HEK293 (cell line): Measurements from ENCODE around the gene STK4.

ENCODE experiments used
- CTCF ChIA-PET: fragments of 350-600 bp; formaldehyde crosslinking; extraction: SDS; loops from one replicate; lab custom pipeline; 2021; ENCODE audit warnings: antibody characterized with exemption; lab: Yijun Ruan, JAX
- POLR2A ChIA-PET: fragments of 300-600 bp; formaldehyde crosslinking; extraction: SDS; loops from one replicate; lab custom pipeline; 2020; ENCODE audit warnings: antibody characterized with exemption, inconsistent platforms; lab: Yijun Ruan, JAX
- H3K27ac ChIP-seq: fragments of 200-500 bp; sonication (Bioruptor generic); 2 replicates; pipeline ENCODE4 v1.5.1; 2014; ENCODE audit warnings: low read depth, low read length, control low read depth, inconsistent platforms; ENCODE audit errors: extremely low read depth
- H3K36me3 ChIP-seq, 2 experiments: fragments of 200-500 bp in 1 of 2; sonication (Bioruptor generic) in 1 of 2; 1 replicate in 1 of 2; 2 replicates in 1 of 2; pipeline ENCODE4 v1.5.1; 2014 to 2017; ENCODE audit warnings: inconsistent platforms in 2 of 2, low read length in 2 of 2; ENCODE audit not compliant: control insufficient read depth in 2 of 2, insufficient read depth in 1 of 2
- H3K4me1 ChIP-seq: fragments of 200-500 bp; sonication (Bioruptor generic); 2 replicates; pipeline ENCODE4 v1.5.1; 2014; ENCODE audit warnings: mild to moderate bottlenecking, low read length, inconsistent platforms; ENCODE audit not compliant: control insufficient read depth, insufficient read depth
- H3K4me3 ChIP-seq: 2 replicates; pipeline ENCODE4 v1.5.1; 2011; ENCODE audit warnings: low read depth, mild to moderate bottlenecking, control low read depth, low read length, moderate library complexity
- H3K9me3 ChIP-seq: fragments of 200-500 bp; sonication (Bioruptor generic); 2 replicates; pipeline ENCODE4 v1.5.1; 2014; ENCODE audit warnings: low read depth, low read length, inconsistent platforms; ENCODE audit not compliant: control insufficient read depth, insufficient read depth
- GFI1B ChIP-seq: fragments of 450-650 bp; formaldehyde crosslinking; IDR thresholded peaks from 2 replicates; pipeline ENCODE4 v1.5.1; 2016; ENCODE audit warnings: missing biosample characterization, missing genetic modification characterization
- GLIS1 ChIP-seq: fragments of 450-650 bp; formaldehyde crosslinking; IDR thresholded peaks from 2 replicates; pipeline ENCODE4 v1.5.1; 2016; ENCODE audit warnings: missing biosample characterization, missing genetic modification characterization
- GLIS2 ChIP-seq: fragments of 450-650 bp; formaldehyde crosslinking; IDR thresholded peaks from 2 replicates; pipeline ENCODE4 v1.5.1; 2016; ENCODE audit warnings: missing biosample characterization, missing genetic modification characterization
- IKZF3 ChIP-seq: fragments of 450-650 bp; IDR thresholded peaks from 2 replicates; pipeline ENCODE4 v1.5.0; 2018; ENCODE audit warnings: missing biosample characterization, mild to moderate bottlenecking, missing genetic modification characterization, moderate library complexity
- KLF1 ChIP-seq: fragments of 450-650 bp; formaldehyde crosslinking; IDR thresholded peaks from 2 replicates; pipeline ENCODE4 v1.5.1; 2016; ENCODE audit warnings: missing biosample characterization, missing genetic modification characterization
- KLF8 ChIP-seq: fragments of 450-650 bp; formaldehyde crosslinking; IDR thresholded peaks from 2 replicates; pipeline ENCODE4 v1.5.1; 2016; ENCODE audit warnings: missing biosample characterization, missing genetic modification characterization
- MEIS1 ChIP-seq: sonication (generic); formaldehyde crosslinking; IDR thresholded peaks from 2 replicates; pipeline ENCODE4 v1.8.1; 2022; ENCODE audit warnings: missing genetic modification reagents, mild to moderate bottlenecking, borderline replicate concordance
- SP2 ChIP-seq: fragments of 450-650 bp; formaldehyde crosslinking; IDR thresholded peaks from 2 replicates; pipeline ENCODE4 v1.5.1; 2016; ENCODE audit warnings: missing biosample characterization, missing genetic modification characterization
- TRIM28 ChIP-seq: IDR thresholded peaks from 2 replicates; pipeline ENCODE4 v1.6.1; 2011; ENCODE audit warnings: low read length, control low read depth, borderline replicate concordance
- ZBTB17 ChIP-seq: fragments of 450-650 bp; formaldehyde crosslinking; IDR thresholded peaks from 2 replicates; pipeline ENCODE4 v1.5.1; 2016; ENCODE audit warnings: missing biosample characterization, missing genetic modification characterization
- ZBTB48 ChIP-seq: fragments of 450-650 bp; formaldehyde crosslinking; IDR thresholded peaks from 2 replicates; pipeline ENCODE4 v1.5.1; 2016; ENCODE audit warnings: missing biosample characterization, missing genetic modification characterization
- ZNF121 ChIP-seq: fragments of 450-650 bp; formaldehyde crosslinking; IDR thresholded peaks from 2 replicates; pipeline ENCODE4 v1.5.1; 2016; ENCODE audit warnings: missing biosample characterization, missing genetic modification characterization
- ZNF132 ChIP-seq: fragments of 450-650 bp; formaldehyde crosslinking; IDR thresholded peaks from 2 replicates; pipeline ENCODE4 v1.5.1; 2017; ENCODE audit warnings: missing biosample characterization, missing genetic modification characterization, borderline replicate concordance
- ZNF157 ChIP-seq: fragments of 450-650 bp; formaldehyde crosslinking; IDR thresholded peaks from 2 replicates; pipeline ENCODE4 v1.5.1; 2016; ENCODE audit warnings: missing biosample characterization, missing genetic modification characterization
- ZNF19 ChIP-seq: fragments of 450-650 bp; formaldehyde crosslinking; IDR thresholded peaks from 2 replicates; pipeline ENCODE4; 2016; ENCODE audit warnings: missing biosample characterization, missing genetic modification characterization, low read depth
- ZNF23 ChIP-seq: fragments of 450-650 bp; formaldehyde crosslinking; IDR thresholded peaks from 2 replicates; pipeline ENCODE4 v1.5.1; 2016; ENCODE audit warnings: missing biosample characterization, missing genetic modification characterization, borderline replicate concordance
- ZNF324 ChIP-seq: fragments of 450-650 bp; formaldehyde crosslinking; IDR thresholded peaks from 2 replicates; pipeline ENCODE4 v1.5.1; 2016; ENCODE audit warnings: missing biosample characterization, missing genetic modification characterization
- ZNF394 ChIP-seq: fragments of 450-650 bp; formaldehyde crosslinking; IDR thresholded peaks from 2 replicates; pipeline ENCODE4 v1.5.1; 2016; ENCODE audit warnings: missing biosample characterization, missing genetic modification characterization, mild to moderate bottlenecking, moderate library complexity, borderline replicate concordance
- ZNF548 ChIP-seq: fragments of 450-650 bp; formaldehyde crosslinking; IDR thresholded peaks from 2 replicates; pipeline ENCODE4 v1.5.1; 2016; ENCODE audit warnings: missing biosample characterization, missing genetic modification characterization
- ZNF558 ChIP-seq: fragments of 450-650 bp; formaldehyde crosslinking; IDR thresholded peaks from 2 replicates; pipeline ENCODE4 v1.5.1; 2016; ENCODE audit warnings: missing biosample characterization, missing genetic modification characterization
- ZNF571 ChIP-seq: fragments of 450-650 bp; formaldehyde crosslinking; IDR thresholded peaks from 2 replicates; pipeline ENCODE4 v1.5.0; 2017; ENCODE audit warnings: missing biosample characterization, missing genetic modification characterization
- ZNF600 ChIP-seq: fragments of 450-650 bp; formaldehyde crosslinking; IDR thresholded peaks from 2 replicates; pipeline ENCODE4 v1.5.1; 2016; ENCODE audit warnings: missing biosample characterization, missing genetic modification characterization
- ZNF664 ChIP-seq: fragments of 450-650 bp; formaldehyde crosslinking; IDR thresholded peaks from 2 replicates; pipeline ENCODE4 v1.5.1; 2016; ENCODE audit warnings: missing biosample characterization, missing genetic modification characterization
- ZNF677 ChIP-seq: fragments of 450-650 bp; IDR thresholded peaks from 2 replicates; pipeline ENCODE4 v1.5.0; 2018; ENCODE audit warnings: missing biosample characterization, mild to moderate bottlenecking, missing genetic modification characterization, moderate library complexity
- ZNF701 ChIP-seq: fragments of 450-650 bp; formaldehyde crosslinking; IDR thresholded peaks from 2 replicates; pipeline ENCODE4 v1.5.1; 2016; ENCODE audit warnings: missing biosample characterization, missing genetic modification characterization
- ZNF707 ChIP-seq: fragments of 450-650 bp; formaldehyde crosslinking; IDR thresholded peaks from 2 replicates; pipeline ENCODE4 v1.5.1; 2016; ENCODE audit warnings: missing biosample characterization, missing genetic modification characterization
- ZNF785 ChIP-seq: fragments of 450-650 bp; formaldehyde crosslinking; IDR thresholded peaks from 2 replicates; pipeline ENCODE4 v1.5.1; 2016; ENCODE audit warnings: missing biosample characterization, missing genetic modification characterization
- ZNF843 ChIP-seq: fragments of 450-650 bp; formaldehyde crosslinking; IDR thresholded peaks from 2 replicates; pipeline ENCODE4 v1.5.1; 2016; ENCODE audit warnings: missing biosample characterization, missing genetic modification characterization
- TF ChIP-seq, protein P1 (sequence below): fragments of 450-650 bp; formaldehyde crosslinking; IDR thresholded peaks from 2 replicates; pipeline ENCODE4 v1.5.1; 2016; ENCODE audit warnings: missing biosample characterization, missing genetic modification characterization
- TF ChIP-seq, protein P2 (sequence below): fragments of 450-650 bp; formaldehyde crosslinking; IDR thresholded peaks from 2 replicates; pipeline ENCODE4 v1.5.1; 2017; ENCODE audit warnings: missing biosample characterization, missing genetic modification characterization
- TF ChIP-seq, protein P3 (sequence below): fragments of 450-650 bp; formaldehyde crosslinking; IDR thresholded peaks from 2 replicates; pipeline ENCODE4 v1.5.1; 2017; ENCODE audit warnings: missing biosample characterization, mild to moderate bottlenecking, missing genetic modification characterization, moderate library complexity

Gene STK4

DNA sequence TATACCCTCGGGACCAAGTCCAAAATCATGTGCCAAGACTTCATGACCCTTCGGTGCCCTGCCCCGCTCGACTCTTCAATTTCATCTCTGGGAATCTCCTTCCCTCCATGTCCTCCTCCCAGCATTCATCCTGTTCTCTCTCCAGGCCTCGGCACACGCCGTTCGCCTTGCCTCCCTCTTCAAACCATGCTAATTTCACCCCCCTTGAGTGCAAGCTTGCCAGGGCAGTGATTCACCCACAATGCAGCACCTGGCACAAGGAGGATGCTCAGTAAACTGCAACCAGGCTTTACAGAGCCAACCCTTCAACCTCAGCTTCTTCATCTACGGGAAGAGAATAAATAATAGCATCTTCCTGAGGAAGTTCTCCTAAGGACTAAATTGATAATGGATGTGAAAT lies 130.5 kb downstream of the STK4 start:
- TF ChIP-seq ZNF677 (tag by site-specific recombination) (no peak), ZNF701 (tag by site-specific recombination) (no peak), ZNF157 (tag by site-specific recombination) (no peak), ZBTB48 (tag by site-specific recombination) (no peak), IKZF3 (tag by site-specific recombination) (no peak), GLIS2 (tag by site-specific recombination) (no peak), ZNF664 (no peak), ZNF600 (no peak), MEIS1 (CRISPR knock-in tag) (no peak), ZNF548 (tag by site-specific recombination) (no peak), TRIM28 (no peak), ZNF19 (tag by site-specific recombination) (no peak), GFI1B (tag by site-specific recombination) (no peak), ZNF394 (tag by site-specific recombination) (no peak), ZNF843 (no peak), ZNF558 (tag by site-specific recombination) (no peak), ZNF324 (tag by site-specific recombination) (no peak)
- TF ChIP-seq, protein P1, sequence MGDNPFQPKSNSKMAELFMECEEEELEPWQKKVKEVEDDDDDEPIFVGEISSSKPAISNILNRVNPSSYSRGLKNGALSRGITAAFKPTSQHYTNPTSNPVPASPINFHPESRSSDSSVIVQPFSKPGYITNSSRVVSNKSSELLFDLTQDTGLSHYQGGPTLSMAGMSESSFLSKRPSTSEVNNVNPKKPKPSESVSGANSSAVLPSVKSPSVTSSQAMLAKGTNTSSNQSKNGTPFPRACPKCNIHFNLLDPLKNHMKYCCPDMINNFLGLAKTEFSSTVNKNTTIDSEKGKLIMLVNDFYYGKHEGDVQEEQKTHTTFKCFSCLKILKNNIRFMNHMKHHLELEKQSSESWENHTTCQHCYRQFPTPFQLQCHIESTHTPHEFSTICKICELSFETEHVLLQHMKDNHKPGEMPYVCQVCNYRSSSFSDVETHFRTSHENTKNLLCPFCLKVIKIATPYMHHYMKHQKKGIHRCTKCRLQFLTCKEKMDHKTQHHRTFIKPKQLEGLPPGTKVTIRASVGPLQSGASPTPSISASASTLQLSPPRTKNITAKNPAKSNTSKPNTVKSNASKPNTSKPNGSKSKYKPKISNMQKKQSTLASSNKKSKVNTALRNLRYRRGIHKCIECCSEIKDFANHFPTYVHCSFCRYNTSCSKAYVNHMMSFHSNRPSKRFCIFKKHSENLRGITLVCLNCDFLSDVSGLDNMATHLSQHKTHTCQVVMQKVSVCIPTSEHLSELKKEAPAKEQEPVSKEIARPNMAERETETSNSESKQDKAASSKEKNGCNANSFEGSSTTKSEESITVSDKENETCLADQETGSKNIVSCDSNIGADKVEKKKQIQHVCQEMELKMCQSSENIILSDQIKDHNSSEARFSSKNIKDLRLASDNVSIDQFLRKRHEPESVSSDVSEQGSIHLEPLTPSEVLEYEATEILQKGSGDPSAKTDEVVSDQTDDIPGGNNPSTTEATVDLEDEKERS (tag by site-specific recombination) = no peak
- TF ChIP-seq, protein P2, sequence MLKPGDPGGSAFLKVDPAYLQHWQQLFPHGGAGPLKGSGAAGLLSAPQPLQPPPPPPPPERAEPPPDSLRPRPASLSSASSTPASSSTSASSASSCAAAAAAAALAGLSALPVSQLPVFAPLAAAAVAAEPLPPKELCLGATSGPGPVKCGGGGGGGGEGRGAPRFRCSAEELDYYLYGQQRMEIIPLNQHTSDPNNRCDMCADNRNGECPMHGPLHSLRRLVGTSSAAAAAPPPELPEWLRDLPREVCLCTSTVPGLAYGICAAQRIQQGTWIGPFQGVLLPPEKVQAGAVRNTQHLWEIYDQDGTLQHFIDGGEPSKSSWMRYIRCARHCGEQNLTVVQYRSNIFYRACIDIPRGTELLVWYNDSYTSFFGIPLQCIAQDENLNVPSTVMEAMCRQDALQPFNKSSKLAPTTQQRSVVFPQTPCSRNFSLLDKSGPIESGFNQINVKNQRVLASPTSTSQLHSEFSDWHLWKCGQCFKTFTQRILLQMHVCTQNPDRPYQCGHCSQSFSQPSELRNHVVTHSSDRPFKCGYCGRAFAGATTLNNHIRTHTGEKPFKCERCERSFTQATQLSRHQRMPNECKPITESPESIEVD (tag by site-specific recombination) = no peak
- no peak overlapping the region for H3K4me3 ChIP-seq
- no peaks in the 10 kb centered on the region for H3K9me3 ChIP-seq
- POLR2A ChIA-PET = interaction anchor here (0.8 kb wide), 1 partner anchor 188 kb away, joined by 3 read pairs; the partner anchor contains the start of gene PABPC1L
- no peak overlapping the region for H3K27ac ChIP-seq
- H3K4me1 ChIP-seq = no peaks in the 10 kb centered on the region
- CTCF ChIA-PET = interaction anchor here (0.6 to 5.2 kb wide), 27 partner anchors 10 to 665 kb away, joined by 3 to 112 read pairs (median 4); partner anchors contain the start of gene WFDC5
- no peaks in the 10 kb centered on the region for H3K36me3 ChIP-seq

DNA sequence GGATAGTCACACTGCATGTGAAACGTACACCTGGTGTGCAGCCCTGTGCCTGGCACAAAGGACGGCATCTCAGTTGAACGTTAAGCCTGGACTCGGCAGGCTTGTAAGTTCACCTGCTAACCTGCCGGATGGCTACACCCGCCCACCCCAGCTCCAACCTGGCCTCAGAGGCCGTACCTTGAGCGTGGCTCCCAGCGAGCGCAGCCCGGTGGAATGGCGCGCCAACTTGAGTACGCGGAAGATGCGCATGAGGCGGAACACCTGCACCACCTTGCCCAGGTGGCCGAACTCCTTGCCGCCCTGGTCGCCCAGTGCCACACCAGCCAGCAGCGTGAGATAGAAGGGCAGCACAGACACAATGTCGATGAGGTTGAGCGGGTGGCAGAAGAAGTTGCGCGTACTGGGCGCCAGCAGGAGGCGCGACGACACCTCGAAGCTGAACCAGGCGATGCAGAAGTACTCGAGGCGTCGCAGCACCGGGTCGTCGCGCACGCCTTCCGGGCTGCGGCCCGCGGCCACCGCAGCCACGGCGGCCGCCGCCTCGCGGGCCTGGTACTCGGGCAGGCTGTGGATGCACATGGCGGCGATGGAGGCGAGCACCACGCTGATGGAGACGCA lies 131.3 kb downstream of the STK4 start:
- Histone ChIP-seq H3K36me3 (no peaks in the 10 kb centered on the region), H3K4me1 (no peaks in the 10 kb centered on the region), H3K4me3 (no peak overlapping the region), H3K9me3 (no peaks in the 10 kb centered on the region), H3K27ac (no peak overlapping the region)
- CTCF ChIA-PET = interaction anchor here (0.6 to 5.2 kb wide), 8 partner anchors 9 to 196 kb away, joined by 3 to 112 read pairs (median 28); no protein-coding TSS in a partner anchor
- POLR2A ChIA-PET = no interaction called here
- no peak for TF ChIP-seq ZNF132 (tag by site-specific recombination)
- no peak for TF ChIP-seq SP2 (tag by site-specific recombination)
- no peak for TF ChIP-seq ZNF23
- no peak for TF ChIP-seq ZNF394 (tag by site-specific recombination)
- TF ChIP-seq KLF1 (tag by site-specific recombination) = no peak
- no peak for TF ChIP-seq GLIS1
- no peak for TF ChIP-seq ZBTB17 (tag by site-specific recombination)
- no peak for TF ChIP-seq KLF8 (tag by site-specific recombination)
- no peak for TF ChIP-seq ZNF121 (tag by site-specific recombination)
- TF ChIP-seq ZNF707 (tag by site-specific recombination) = no peak
- TF ChIP-seq ZNF571 (tag by site-specific recombination) = no peak
- no peak for TF ChIP-seq ZNF600
- TF ChIP-seq, protein P3, sequence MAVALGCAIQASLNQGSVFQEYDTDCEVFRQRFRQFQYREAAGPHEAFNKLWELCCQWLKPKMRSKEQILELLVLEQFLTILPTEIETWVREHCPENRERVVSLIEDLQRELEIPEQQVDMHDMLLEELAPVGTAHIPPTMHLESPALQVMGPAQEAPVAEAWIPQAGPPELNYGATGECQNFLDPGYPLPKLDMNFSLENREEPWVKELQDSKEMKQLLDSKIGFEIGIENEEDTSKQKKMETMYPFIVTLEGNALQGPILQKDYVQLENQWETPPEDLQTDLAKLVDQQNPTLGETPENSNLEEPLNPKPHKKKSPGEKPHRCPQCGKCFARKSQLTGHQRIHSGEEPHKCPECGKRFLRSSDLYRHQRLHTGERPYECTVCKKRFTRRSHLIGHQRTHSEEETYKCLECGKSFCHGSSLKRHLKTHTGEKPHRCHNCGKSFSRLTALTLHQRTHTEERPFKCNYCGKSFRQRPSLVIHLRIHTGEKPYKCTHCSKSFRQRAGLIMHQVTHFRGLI (tag by site-specific recombination) = no peak
- no peak for TF ChIP-seq ZNF785 (tag by site-specific recombination)
